Measurements from ENCODE around the gene OR10S1. TPM values are rescaled to one million over a fixed set of nuclear protein-coding genes. Genes with fewer than 3 reads are reported as not detected.

The OR10S1 gene
- total and polyA plus RNA-seq, 2 experiments from 2014 or later = not detected

GRCh38 chr11:123942413-123942812 is 35.2 kb downstream of the OR10S1 start:
- no peaks in the 10 kb centered on the region for H3K79me2 ChIP-seq
- H3K4me1 ChIP-seq (ENCODE audit: insufficient read depth) = no peaks in the 10 kb centered on the region
- no peaks in the 10 kb centered on the region for H4K20me1 ChIP-seq (ENCODE audit: insufficient read depth, poor library complexity, severe bottlenecking)
- 91% methylated on average over 4 of the region's 4 CpGs for WGBS (ENCODE audit: low lambda C conversion rate, missing lambda C conversion rate)
- no peak overlapping the region for H2AFZ ChIP-seq
- TF ChIP-seq EZH2 (IDR thresholded peaks at IDR 0.05; ENCODE audit: borderline replicate concordance) = no peak
- no peak for TF ChIP-seq EZH2phosphoT487 (IDR thresholded peaks at IDR 0.05; ENCODE audit: low read depth, severe bottlenecking, unreplicated experiment)
- no peak for TF ChIP-seq CTCF (IDR thresholded peaks at IDR 0.05; ENCODE audit: poor library complexity)
- no peaks in the 10 kb centered on the region for H3K9me2 ChIP-seq (replicated peaks; ENCODE audit: insufficient read depth)
- H3K4me3 ChIP-seq = no peak overlapping the region
- no peak for DNase-seq (ENCODE audit: low spot score)
- no peak overlapping the region for H3K4me2 ChIP-seq
- no peaks in the 10 kb centered on the region for H3K9me3 ChIP-seq (ENCODE audit: low read depth)
- H3K36me3 ChIP-seq (replicated peaks; ENCODE audit: insufficient read depth, low read depth) = no peaks in the 10 kb centered on the region
- no peak overlapping the region for H3K27ac ChIP-seq
- H3K27me3 ChIP-seq = no peaks in the 10 kb centered on the region

- H3K27ac ChIP-seq = no peak within 1 kb of the TSS
- H3K4me2 ChIP-seq = no peak within 1 kb of the TSS
- TF ChIP-seq CTCF (IDR thresholded peaks at IDR 0.05; ENCODE audit: poor library complexity) (no peak), EZH2phosphoT487 (IDR thresholded peaks at IDR 0.05; ENCODE audit: low read depth, severe bottlenecking, unreplicated experiment) (no peak), EZH2 (IDR thresholded peaks at IDR 0.05; ENCODE audit: borderline replicate concordance) (no peak)
- no peaks in the 10 kb centered on the region for H3K4me1 ChIP-seq (ENCODE audit: insufficient read depth)
- H2AFZ ChIP-seq = no peak within 1 kb of the TSS
- no peak within 1 kb of the TSS for H3K4me3 ChIP-seq
- H3K27me3 ChIP-seq = no peaks in the 10 kb centered on the region
- no peaks in the 10 kb centered on the region for H3K36me3 ChIP-seq (replicated peaks; ENCODE audit: insufficient read depth, low read depth)
- H3K79me2 ChIP-seq = no peaks in the 10 kb centered on the region
- no peaks in the 10 kb centered on the region for H3K9me3 ChIP-seq (ENCODE audit: low read depth)
- no peaks in the 10 kb centered on the region for H4K20me1 ChIP-seq (ENCODE audit: insufficient read depth, poor library complexity, severe bottlenecking)
- 79% methylated on average over 1 of the region's 1 CpG for WGBS (ENCODE audit: low lambda C conversion rate, missing lambda C conversion rate)
- DNase-seq (ENCODE audit: low spot score) = no peak
- no peaks in the 10 kb centered on the region for H3K9me2 ChIP-seq (replicated peaks; ENCODE audit: insufficient read depth)
Measured at GRCh38 chr11:123939317-123939716, 38.3 kb downstream of the OR10S1 start, which contains the start of gene OR4D5. TSS of gene OR4D5 (plus strand) at chr11:123939617. CDS start at chr11:123939617, 0 bp downstream.

Other genes with a start within 250 kb of the OR10S1 start
- 5.7 and 9.0 TPM in 2 replicates for gene ZNF202, start 236.1 kb downstream of the OR10S1 start, total RNA-seq
- 7.1 and 8.4 TPM in 2 replicates for gene ZNF202, start 236.1 kb downstream of the OR10S1 start, polyA plus RNA-seq
- not detected in 2 replicates for gene OR6X1, start 223.3 kb downstream of the OR10S1 start, total RNA-seq
- gene OR6X1, start 223.3 kb downstream of the OR10S1 start, polyA plus RNA-seq = not detected in 2 replicates
- gene OR6M1, start 171.4 kb downstream of the OR10S1 start, total RNA-seq = not detected in 2 replicates
- gene OR6M1, start 171.4 kb downstream of the OR10S1 start, polyA plus RNA-seq = not detected in 2 replicates
- not detected in 2 replicates for gene TMEM225, start 92.1 kb downstream of the OR10S1 start, total RNA-seq
- 0.13 TPM in 1 of 2 replicates, not detected in the other for gene TMEM225, start 92.1 kb downstream of the OR10S1 start, polyA plus RNA-seq
- gene OR8D4, start 75.6 kb downstream of the OR10S1 start, total RNA-seq = 0.90 and 1.1 TPM in 2 replicates
- gene OR8D4, start 75.6 kb downstream of the OR10S1 start, polyA plus RNA-seq = 0.54 TPM in 1 of 2 replicates, not detected in the other
- 0.32 and 0.77 TPM in 2 replicates for gene OR4D5, start 38.2 kb downstream of the OR10S1 start, total RNA-seq
- gene OR4D5, start 38.2 kb downstream of the OR10S1 start, polyA plus RNA-seq = not detected in 2 replicates
- gene OR6T1, start 33.9 kb downstream of the OR10S1 start, total RNA-seq = not detected in 2 replicates
- gene OR6T1, start 33.9 kb downstream of the OR10S1 start, polyA plus RNA-seq = not detected in 2 replicates
- gene OR10G6, start 17.4 kb upstream of the OR10S1 start, total RNA-seq = not detected in 2 replicates
- gene OR10G6, start 17.4 kb upstream of the OR10S1 start, polyA plus RNA-seq = not detected in 2 replicates
- gene OR10G4, start 35.2 kb upstream of the OR10S1 start, total RNA-seq = 0.17 and 0.64 TPM in 2 replicates
- gene OR10G4, start 35.2 kb upstream of the OR10S1 start, polyA plus RNA-seq = not detected in 2 replicates
- not detected in 2 replicates for gene OR10G9, start 45.2 kb upstream of the OR10S1 start, total RNA-seq
- gene OR10G9, start 45.2 kb upstream of the OR10S1 start, polyA plus RNA-seq = not detected in 2 replicates
- 0.16 and 0.47 TPM in 2 replicates for gene OR10G8, start 49.0 kb upstream of the OR10S1 start, total RNA-seq
- gene OR10G8, start 49.0 kb upstream of the OR10S1 start, polyA plus RNA-seq = not detected in 2 replicates
- not detected in 2 replicates for gene OR10G7, start 63.5 kb upstream of the OR10S1 start, total RNA-seq
- gene OR10G7, start 63.5 kb upstream of the OR10S1 start, polyA plus RNA-seq = not detected in 2 replicates
- 19.1 and 21.6 TPM in 2 replicates for gene VWA5A, start 137.7 kb upstream of the OR10S1 start, total RNA-seq
- gene VWA5A, start 137.7 kb upstream of the OR10S1 start, polyA plus RNA-seq = 18.9 and 26.3 TPM in 2 replicates
- gene OR10D3, start 205.6 kb upstream of the OR10S1 start, total RNA-seq = 0.03 TPM in 1 of 2 replicates, not detected in the other
- gene OR10D3, start 205.6 kb upstream of the OR10S1 start, polyA plus RNA-seq = not detected in 2 replicates

All from hepatocyte (in vitro differentiated cells).